Measurements from ENCODE around the gene KSR2.

Gene KSR2

DNA sequence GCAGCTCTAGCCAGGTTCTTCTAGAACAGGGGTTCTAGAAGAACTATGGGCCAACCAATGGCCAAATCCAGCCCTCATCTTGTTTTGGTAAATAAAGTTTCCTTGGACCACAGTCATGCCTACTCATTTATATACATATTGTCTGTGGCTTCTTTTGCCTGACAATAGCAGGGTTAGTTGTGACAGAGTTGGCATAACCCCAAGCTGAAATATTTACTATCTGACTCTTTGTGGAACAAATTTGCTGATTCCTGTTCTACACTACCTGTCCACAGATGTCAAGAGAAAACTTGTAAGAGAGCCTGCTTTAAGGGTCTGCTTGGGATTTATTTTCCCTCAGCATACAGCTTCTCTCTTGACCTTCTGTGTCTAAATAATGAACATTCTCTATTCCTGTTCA, 289.0 kb downstream of the KSR2 start:
- no peak overlapping the region for H3K4me3 ChIP-seq (ENCODE audit: control insufficient read depth, low read depth, low read length)
- DNase-seq (ENCODE audit: low read depth): peak; percentile 43
- TF ChIP-seq, protein P1, sequence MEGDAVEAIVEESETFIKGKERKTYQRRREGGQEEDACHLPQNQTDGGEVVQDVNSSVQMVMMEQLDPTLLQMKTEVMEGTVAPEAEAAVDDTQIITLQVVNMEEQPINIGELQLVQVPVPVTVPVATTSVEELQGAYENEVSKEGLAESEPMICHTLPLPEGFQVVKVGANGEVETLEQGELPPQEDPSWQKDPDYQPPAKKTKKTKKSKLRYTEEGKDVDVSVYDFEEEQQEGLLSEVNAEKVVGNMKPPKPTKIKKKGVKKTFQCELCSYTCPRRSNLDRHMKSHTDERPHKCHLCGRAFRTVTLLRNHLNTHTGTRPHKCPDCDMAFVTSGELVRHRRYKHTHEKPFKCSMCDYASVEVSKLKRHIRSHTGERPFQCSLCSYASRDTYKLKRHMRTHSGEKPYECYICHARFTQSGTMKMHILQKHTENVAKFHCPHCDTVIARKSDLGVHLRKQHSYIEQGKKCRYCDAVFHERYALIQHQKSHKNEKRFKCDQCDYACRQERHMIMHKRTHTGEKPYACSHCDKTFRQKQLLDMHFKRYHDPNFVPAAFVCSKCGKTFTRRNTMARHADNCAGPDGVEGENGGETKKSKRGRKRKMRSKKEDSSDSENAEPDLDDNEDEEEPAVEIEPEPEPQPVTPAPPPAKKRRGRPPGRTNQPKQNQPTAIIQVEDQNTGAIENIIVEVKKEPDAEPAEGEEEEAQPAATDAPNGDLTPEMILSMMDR (conservative IDR thresholded peaks at IDR 0.05; ENCODE audit: control insufficient read depth, insufficient read depth, low read depth, low read length): no peak

- no peak for DNase-seq (ENCODE audit: low read depth)
- H3K4me3 ChIP-seq (ENCODE audit: control insufficient read depth, low read depth, low read length): no peak overlapping the region
- TF ChIP-seq, protein P1 (conservative IDR thresholded peaks at IDR 0.05; ENCODE audit: control insufficient read depth, insufficient read depth, low read depth, low read length): no peak
These were observed 294.0 kb downstream of the KSR2 start for GRCh38 chr12:117674763-117675162.

GRCh38 chr12:117674313-117674712, 294.5 kb downstream of the KSR2 start:
- no peak overlapping the region for H3K4me3 ChIP-seq (ENCODE audit: control insufficient read depth, low read depth, low read length)
- TF ChIP-seq, protein P1 (conservative IDR thresholded peaks at IDR 0.05; ENCODE audit: control insufficient read depth, insufficient read depth, low read depth, low read length): no peak
- peak; percentile 16 for DNase-seq (ENCODE audit: low read depth)

DNA sequence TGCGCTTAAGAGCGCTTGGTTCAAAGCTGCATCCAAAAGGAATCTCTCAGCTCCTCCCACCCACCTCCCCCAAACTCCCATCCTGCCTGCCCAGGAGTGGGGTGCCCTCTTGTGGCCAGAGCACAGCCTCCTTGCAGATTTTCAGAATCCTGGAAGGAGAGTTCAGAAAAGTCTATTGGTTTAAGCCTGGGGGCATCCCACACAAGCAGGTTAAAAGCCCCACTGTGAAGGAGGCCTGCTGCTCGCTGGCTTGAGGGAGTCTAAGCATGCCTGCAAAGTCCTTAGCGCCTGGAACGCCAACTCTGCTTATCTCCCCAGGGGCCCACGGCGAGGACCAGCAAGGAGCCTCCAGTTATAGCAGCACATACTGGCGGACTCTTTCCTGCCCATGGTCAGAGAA, 297.1 kb downstream of the KSR2 start:
- DNase-seq (ENCODE audit: low read depth): peak; percentile 52
- TF ChIP-seq, protein P1 (conservative IDR thresholded peaks at IDR 0.05; ENCODE audit: control insufficient read depth, insufficient read depth, low read depth, low read length): peak; percentile 62
- H3K4me3 ChIP-seq (ENCODE audit: control insufficient read depth, low read depth, low read length): no peak overlapping the region

DNA sequence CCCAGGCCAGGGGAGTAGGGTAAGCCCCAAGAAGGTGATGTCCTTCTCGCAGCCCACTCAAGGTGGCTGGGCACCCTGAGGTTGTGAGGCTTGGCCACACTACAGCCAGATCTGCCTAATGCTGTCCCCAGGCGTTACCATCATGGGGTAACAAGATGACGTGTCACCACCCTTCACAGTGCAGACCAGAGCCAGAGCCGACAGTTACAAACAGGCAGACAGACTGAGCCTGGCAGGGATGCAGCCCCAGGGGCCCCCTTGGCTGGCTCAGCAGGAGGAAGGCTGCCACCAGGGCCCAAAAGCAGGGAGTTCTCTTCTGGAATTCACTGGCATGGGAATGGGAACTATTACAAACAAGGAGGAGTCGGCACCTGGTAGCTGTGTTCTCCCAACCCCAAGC, 304.6 kb downstream of the KSR2 start:
- no peak overlapping the region for H3K4me3 ChIP-seq (ENCODE audit: control insufficient read depth, low read depth, low read length)
- TF ChIP-seq, protein P1 (conservative IDR thresholded peaks at IDR 0.05; ENCODE audit: control insufficient read depth, insufficient read depth, low read depth, low read length): no peak
- DNase-seq (ENCODE audit: low read depth): no peak

DNA sequence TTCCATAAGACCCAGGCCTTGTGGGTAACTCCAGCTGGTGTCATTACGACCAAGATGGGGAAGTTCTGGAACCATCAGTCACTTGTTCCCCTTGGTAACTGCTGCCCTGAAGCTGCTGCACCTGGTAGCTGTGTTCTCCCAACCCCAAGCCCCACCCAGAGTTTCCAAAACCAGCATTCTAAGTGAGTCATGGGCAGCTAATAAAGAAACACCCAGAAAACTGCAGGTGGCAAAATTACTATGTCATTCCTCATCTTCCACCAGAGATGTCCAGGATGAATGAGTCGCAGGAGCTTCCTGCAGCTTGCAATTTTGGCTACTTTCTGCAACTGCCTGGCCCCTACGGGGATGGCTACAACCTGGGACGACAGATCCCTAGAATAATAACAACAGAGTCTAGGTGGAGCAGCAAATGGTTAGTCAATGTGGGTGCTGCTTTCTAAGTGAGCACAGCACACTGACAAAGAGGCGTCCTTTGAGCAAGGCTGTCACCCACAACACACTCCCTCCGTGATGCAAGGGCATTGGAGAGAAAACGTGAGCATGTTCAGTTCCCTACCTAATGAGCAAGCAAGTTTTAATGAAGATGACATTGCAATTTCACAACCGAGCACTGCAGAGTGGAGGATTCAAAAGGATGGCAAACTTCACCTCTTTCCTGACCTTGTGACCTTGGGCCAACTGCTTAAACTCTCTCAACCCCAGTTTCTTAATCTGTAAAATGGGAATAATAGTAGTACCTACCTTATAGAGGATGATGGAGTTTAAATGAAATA, 306.0 kb downstream of the KSR2 start:
- H3K4me3 ChIP-seq (ENCODE audit: control insufficient read depth, low read depth, low read length): no peak overlapping the region
- peak; percentile 17 for DNase-seq (ENCODE audit: low read depth)
- TF ChIP-seq, protein P1 (conservative IDR thresholded peaks at IDR 0.05; ENCODE audit: control insufficient read depth, insufficient read depth, low read depth, low read length): no peak
